CD4-positive, alpha-beta T cell (primary cell): ENCODE measurements around the gene CDH13. TPM values are rescaled to one million over a fixed set of nuclear protein-coding genes. Genes with fewer than 3 reads are reported as not detected.

ENCODE experiments used
- ATAC-seq: fragments of 200-7000 bp; cut with Tn5 transposase; one replicate; pipeline ENCODE4 v1.10.0; 2022; ENCODE audit warnings: mild to moderate bottlenecking; ENCODE audit not compliant: poor library complexity
- CTCF ChIA-PET: fragments of 350-600 bp; sonication (Branson Sonifier 250); formaldehyde crosslinking; loops from one replicate; lab custom pipeline; 2021; ENCODE audit warnings: antibody characterized with exemption, inconsistent platforms; lab: Charles Lee
- POLR2A ChIA-PET: fragments of 350-600 bp; sonication (Branson Sonifier 250); formaldehyde crosslinking; loops from one replicate; lab custom pipeline; 2021; ENCODE audit warnings: antibody characterized with exemption, inconsistent platforms; lab: Charles Lee
- DNase-seq, 14 experiments: peaks; one replicate each; pipeline ENCODE4 v3.0.0-alpha.2; 2013 to 2020; ENCODE audit warnings: mixed read lengths in 2 of 14
- H3K27ac ChIP-seq, 2 donors: one replicate each; pipeline versions ENCODE4 v1.5.1 to v1.7.0; 2013; ENCODE audit warnings: low read length in 2 of 2, low read depth in 1 of 2, mild to moderate bottlenecking in 1 of 2
- H3K27me3 ChIP-seq, 2 experiments: 1 replicate in 1 of 2; 2 replicates in 1 of 2; pipeline versions ENCODE4 v1.6.1 to v1.7.0; 2013; ENCODE audit warnings: low read length in 2 of 2, control low read depth in 1 of 2, mild to moderate bottlenecking in 1 of 2, moderate library complexity in 1 of 2; ENCODE audit not compliant: insufficient read depth in 2 of 2, control insufficient read depth in 1 of 2
- H3K36me3 ChIP-seq: one replicate; pipeline ENCODE4 v1.6.1; 2013; ENCODE audit warnings: low read length, control low read depth; ENCODE audit not compliant: insufficient read depth
- H3K4me1 ChIP-seq: one replicate; pipeline ENCODE4 v1.6.1; 2013; ENCODE audit warnings: low read length, control low read depth; ENCODE audit not compliant: insufficient read depth
- H3K4me3 ChIP-seq: one replicate; pipeline ENCODE4 v1.5.1; 2013; ENCODE audit warnings: mild to moderate bottlenecking, low read length, moderate library complexity
- H3K9me3 ChIP-seq, 2 experiments: 1 replicate in 1 of 2; 2 replicates in 1 of 2; pipeline versions ENCODE4 v1.6.1 to v1.7.0; 2013; ENCODE audit warnings: low read length in 2 of 2, mild to moderate bottlenecking in 2 of 2, control low read depth in 1 of 2, moderate library complexity in 1 of 2; ENCODE audit not compliant: control insufficient read depth in 1 of 2, insufficient read depth in 1 of 2
- H3K27ac Mint-ChIP-seq: one replicate; pipeline ENCODE4 v1.8.0; 2020; ENCODE audit warnings: mixed read lengths
- H3K27me3 Mint-ChIP-seq: one replicate; pipeline ENCODE4 v1.8.0; 2021; ENCODE audit warnings: mixed read lengths
- H3K36me3 Mint-ChIP-seq: one replicate; pipeline ENCODE4 v1.8.0; 2021; ENCODE audit warnings: low read depth, mixed read lengths
- H3K4me1 Mint-ChIP-seq: one replicate; pipeline ENCODE4 v1.8.0; 2021; ENCODE audit warnings: low read depth, mixed read lengths
- H3K4me3 Mint-ChIP-seq: one replicate; pipeline ENCODE4 v1.8.0; 2020; ENCODE audit warnings: mild to moderate bottlenecking, mixed read lengths
- H3K9me3 Mint-ChIP-seq: one replicate; pipeline ENCODE4 v1.8.0; 2020; ENCODE audit warnings: mixed read lengths
- intact Hi-C, 2 experiments: fragments of 100-400 bp; cut with DNase I in 1 of 2; cut with micrococcal nuclease in 1 of 2; formaldehyde crosslinking; loops; one replicate each; pipeline versions ENCODE4 v1.15.1 to v1.9.0; 2023 to 2025; cut with DNase I, micrococcal nuclease
- total RNA-seq, 174 experiments: library from RNA in 2 of 174; stranded (reverse) in 2 of 174; gene quantifications; one replicate each; pipeline ENCODE4 v1.2.3 and lab custom pipeline; 2021 to 2026
- TF ChIP-seq, protein P1 (sequence below): fragments of 200-600 bp; IDR thresholded peaks from one replicate; pipeline ENCODE4 v1.8.0; 2022; ENCODE audit warnings: antibody characterized with exemption, mild to moderate bottlenecking

The CDH13 gene
- total RNA-seq, 2 experiments from 2014 or later = not detected

- Histone ChIP-seq H3K27me3 (peaks cover 0 to 6% of the 10 kb centered on the region in 2 experiments), H3K4me1 (no peaks in the 10 kb centered on the region), H3K36me3 (no peaks in the 10 kb centered on the region), H3K9me3 (no peaks in the 10 kb centered on the region), H3K4me3 (no peak overlapping the region), H3K27ac (no peak overlapping the region)
- intact Hi-C loops = no loop called here
- DNase-seq = no peak
- no peak overlapping the region for H3K4me3 Mint-ChIP-seq
- H3K4me1 Mint-ChIP-seq = no peaks in the 10 kb centered on the region
- H3K9me3 Mint-ChIP-seq = no peaks in the 10 kb centered on the region
- ChIA-PET CTCF (no interaction called here), POLR2A (no interaction called here)
- no peak for ATAC-seq
- no peak overlapping the region for H3K27ac Mint-ChIP-seq
- H3K27me3 Mint-ChIP-seq = peaks cover 15% of the 10 kb centered on the region
- no peaks in the 10 kb centered on the region for H3K36me3 Mint-ChIP-seq
- TF ChIP-seq, protein P1, sequence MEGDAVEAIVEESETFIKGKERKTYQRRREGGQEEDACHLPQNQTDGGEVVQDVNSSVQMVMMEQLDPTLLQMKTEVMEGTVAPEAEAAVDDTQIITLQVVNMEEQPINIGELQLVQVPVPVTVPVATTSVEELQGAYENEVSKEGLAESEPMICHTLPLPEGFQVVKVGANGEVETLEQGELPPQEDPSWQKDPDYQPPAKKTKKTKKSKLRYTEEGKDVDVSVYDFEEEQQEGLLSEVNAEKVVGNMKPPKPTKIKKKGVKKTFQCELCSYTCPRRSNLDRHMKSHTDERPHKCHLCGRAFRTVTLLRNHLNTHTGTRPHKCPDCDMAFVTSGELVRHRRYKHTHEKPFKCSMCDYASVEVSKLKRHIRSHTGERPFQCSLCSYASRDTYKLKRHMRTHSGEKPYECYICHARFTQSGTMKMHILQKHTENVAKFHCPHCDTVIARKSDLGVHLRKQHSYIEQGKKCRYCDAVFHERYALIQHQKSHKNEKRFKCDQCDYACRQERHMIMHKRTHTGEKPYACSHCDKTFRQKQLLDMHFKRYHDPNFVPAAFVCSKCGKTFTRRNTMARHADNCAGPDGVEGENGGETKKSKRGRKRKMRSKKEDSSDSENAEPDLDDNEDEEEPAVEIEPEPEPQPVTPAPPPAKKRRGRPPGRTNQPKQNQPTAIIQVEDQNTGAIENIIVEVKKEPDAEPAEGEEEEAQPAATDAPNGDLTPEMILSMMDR = no peak
These were observed 93.6 kb downstream of the CDH13 start for GRCh38 chr16:82720414-82720813.

- no peaks in the 10 kb centered on the region for H3K36me3 ChIP-seq
- Mint-ChIP-seq H3K27me3 (no peaks in the 10 kb centered on the region), H3K4me1 (no peaks in the 10 kb centered on the region), H3K27ac (no peak overlapping the region), H3K4me3 (no peak overlapping the region), H3K36me3 (no peaks in the 10 kb centered on the region), H3K9me3 (no peaks in the 10 kb centered on the region)
- POLR2A ChIA-PET = no interaction called here
- ATAC-seq (no peak), DNase-seq (no peak)
- intact Hi-C loops = no loop called here
- TF ChIP-seq, protein P1 = no peak
- no peaks in the 10 kb centered on the region for H3K4me1 ChIP-seq
- CTCF ChIA-PET = no interaction called here
- H3K9me3 ChIP-seq = no peaks in the 10 kb centered on the region
- H3K27me3 ChIP-seq = no peaks in the 10 kb centered on the region
- H3K27ac ChIP-seq = no peak overlapping the region
- H3K4me3 ChIP-seq = no peak overlapping the region
These were observed 99.5 kb downstream of the CDH13 start for GRCh38 chr16:82726306-82726705.

GRCh38 chr16:82728901-82729300 lies 102.1 kb downstream of the CDH13 start:
- Histone ChIP-seq H3K36me3 (no peaks in the 10 kb centered on the region), H3K27ac (no peak overlapping the region), H3K27me3 (no peaks in the 10 kb centered on the region), H3K4me1 (no peaks in the 10 kb centered on the region), H3K4me3 (no peak overlapping the region), H3K9me3 (peaks cover 0 to under 1% of the 10 kb centered on the region in 2 experiments)
- ATAC-seq = no peak
- TF ChIP-seq, protein P1 = no peak
- CTCF ChIA-PET = no interaction called here
- Mint-ChIP-seq H3K27ac (no peak overlapping the region), H3K27me3 (peaks cover 4% of the 10 kb centered on the region), H3K36me3 (no peaks in the 10 kb centered on the region), H3K4me1 (no peaks in the 10 kb centered on the region), H3K9me3 (no peaks in the 10 kb centered on the region), H3K4me3 (no peak overlapping the region)
- intact Hi-C loops = no loop called here
- DNase-seq = no peak
- POLR2A ChIA-PET = no interaction called here
